HEK293T (cell line): ENCODE measurements around the gene KCNK4.

Experiments used
- BHLHE40 ChIP-seq: fragments of 450-650 bp; IDR thresholded peaks from 2 replicates; pipeline ENCODE4 v1.6.1; 2016; ENCODE audit warnings: mild to moderate bottlenecking, moderate library complexity, borderline replicate concordance
- FOXA1 ChIP-seq: fragments of 450-650 bp; IDR thresholded peaks from 2 replicates; pipeline ENCODE4 v1.6.1; 2016; ENCODE audit warnings: mild to moderate bottlenecking
- FOXK2 ChIP-seq: fragments of 450-650 bp; IDR thresholded peaks from 2 replicates; pipeline ENCODE4 v1.6.1; 2016; ENCODE audit warnings: mild to moderate bottlenecking
- SUZ12 ChIP-seq: fragments of 450-650 bp; IDR thresholded peaks from 2 replicates; pipeline ENCODE4 v1.6.1; 2016; ENCODE audit warnings: mild to moderate bottlenecking

DNA sequence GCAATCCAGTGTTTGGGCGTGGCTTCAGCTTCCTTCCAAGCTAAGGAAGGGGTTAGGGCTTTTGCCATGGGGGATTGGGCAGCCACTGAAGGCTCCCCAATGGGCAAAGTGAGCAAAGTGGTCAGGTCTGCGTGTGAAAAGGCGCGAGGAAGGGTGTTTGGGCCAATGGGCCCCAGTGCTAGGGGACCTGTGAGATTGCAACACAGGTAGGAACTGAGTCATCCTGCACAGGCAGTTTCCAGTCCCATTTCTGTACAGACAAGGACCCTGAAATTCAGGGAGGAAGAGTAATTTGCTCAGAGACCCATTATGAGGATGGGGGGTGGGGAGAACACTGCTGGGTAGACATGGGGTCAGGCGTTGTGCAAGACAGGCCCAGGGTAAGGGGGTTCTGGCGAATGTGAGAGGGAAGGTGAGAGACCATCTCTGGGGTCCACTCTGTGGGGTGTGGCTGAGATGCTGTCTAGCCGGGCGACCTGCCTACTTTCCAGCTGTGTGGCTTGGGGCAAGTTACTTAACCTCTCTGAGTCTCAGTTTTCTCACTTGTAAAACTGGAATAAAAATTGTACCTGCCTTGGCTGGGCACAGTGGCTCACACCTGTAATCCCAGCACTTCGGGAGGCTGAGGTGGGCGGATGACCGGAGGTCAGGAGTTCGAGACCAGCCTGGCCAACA lies 56.2 kb downstream of the KCNK4 start:
- TF ChIP-seq BHLHE40 (no peak), FOXK2 (no peak), FOXA1 (no peak), SUZ12 (no peak)
